Skin of body (tissue), 2 donors: ENCODE results near the gene SART1. TPM values are rescaled to one million over a fixed set of nuclear protein-coding genes. Genes with fewer than 3 reads are reported as not detected.
"Not testable (repeated sequence)": the region's sequence is repeated elsewhere in the genome, so short reads cannot be mapped to it uniquely, and the experiment has no call there.

Source experiments
- DNase-seq: peaks from one replicate; lab custom pipeline; 2025; lab: John Stamatoyannopoulos, UW
- total RNA-seq: library from RNA; depleted of rRNA; stranded (reverse); fragments of >200 nt; gene quantifications from one replicate; pipeline ENCODE4 v1.2.3, GENCODE V29; 2014

Gene SART1
- total RNA-seq, 1 donor from 2014 or later: 38.0 TPM

DNA sequence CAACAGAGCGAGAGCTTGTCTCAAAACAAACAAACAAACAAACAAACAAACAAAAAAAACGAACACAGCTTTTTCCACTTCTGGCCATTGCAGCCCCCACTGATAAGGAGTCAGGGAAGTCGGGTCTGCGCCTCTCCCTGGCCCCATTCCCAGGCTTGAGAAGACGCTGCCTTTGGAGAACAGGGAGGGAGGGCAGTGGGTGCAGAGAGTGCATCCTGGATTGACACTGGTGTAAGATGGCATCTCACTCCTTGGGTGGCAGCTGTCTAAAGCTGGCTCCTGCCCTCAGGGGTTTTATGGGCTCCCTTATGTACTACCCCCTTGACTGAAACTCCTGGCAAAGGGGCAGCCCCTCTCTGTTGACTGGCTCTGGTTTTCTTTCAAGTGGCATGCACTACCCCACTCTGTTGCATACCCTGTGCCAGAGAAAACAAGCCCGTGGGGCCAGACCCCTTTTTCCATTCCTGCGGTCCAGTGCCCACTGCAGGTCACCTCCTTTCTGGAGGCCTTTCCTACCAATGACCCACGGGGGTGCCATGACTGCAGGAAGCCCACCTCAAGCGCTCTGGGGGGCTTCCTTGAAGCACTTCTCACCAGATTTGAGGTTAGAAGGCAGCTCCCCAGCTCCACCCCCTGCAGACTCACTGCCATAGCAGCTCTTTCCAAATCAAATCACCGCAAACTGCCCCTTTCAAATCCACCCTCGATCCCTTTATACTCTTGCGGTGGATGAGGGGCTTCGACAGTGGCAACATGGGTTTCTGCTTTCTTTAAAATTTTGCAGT, 29.6 kb upstream of the SART1 start:
- DNase-seq: no peak

DNA sequence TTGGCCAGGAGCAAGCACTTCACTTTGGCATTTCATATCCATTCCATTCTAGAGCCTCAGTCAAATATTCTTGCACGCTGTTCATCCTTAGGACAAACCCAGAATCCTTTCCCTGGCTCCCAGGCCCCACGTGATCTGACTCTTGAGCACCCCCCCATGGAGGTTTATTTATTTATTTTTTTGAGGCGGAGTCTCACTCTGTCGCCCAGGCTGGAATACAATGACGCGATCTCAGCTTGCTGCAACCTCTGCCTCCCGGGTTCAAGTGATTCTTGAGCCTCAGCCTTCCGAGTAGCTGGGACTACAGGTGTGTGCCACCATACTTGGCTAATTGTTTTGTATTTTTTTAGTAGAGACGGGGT, 29.0 kb upstream of the SART1 start:
- no peak for DNase-seq

DNA sequence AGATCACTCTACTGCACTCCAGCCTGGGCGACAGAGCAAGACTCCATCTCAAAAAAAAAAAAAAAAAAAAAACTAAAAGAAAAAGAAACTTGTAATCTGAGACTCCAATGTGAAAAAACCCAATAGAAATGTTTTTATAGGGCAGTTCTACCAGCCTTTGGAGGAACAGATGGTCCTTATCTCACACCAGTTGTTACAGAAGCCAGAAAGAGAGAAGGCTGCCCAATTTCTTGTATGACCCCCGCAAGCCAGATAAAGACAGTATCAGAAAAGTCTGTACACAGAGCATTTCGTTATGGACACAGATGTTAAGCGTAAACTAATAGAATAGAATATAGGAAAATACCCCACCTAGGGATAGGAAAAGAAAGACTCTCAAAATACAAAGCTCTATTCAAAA, 27.5 kb upstream of the SART1 start:
- DNase-seq: no peak

DNA sequence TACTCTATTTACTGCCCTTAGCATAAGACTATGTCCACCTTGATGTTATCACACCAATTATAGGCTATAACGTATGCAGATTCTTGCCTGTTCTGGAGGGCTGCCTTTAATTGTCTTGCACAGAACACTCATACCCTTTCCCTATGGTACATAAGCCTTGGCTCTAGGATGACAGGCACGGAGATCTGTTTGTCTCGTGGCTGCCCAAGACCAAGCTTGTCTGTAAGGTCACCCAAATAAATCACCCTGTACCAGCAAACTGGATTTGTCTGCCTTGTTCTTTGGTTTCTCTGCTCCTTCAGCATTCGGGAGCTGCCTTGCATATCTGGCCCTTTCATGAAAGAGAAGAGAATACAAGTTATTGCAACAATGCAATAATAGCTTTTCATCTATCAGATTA, 23.8 kb upstream of the SART1 start:
- DNase-seq: no peak

DNA sequence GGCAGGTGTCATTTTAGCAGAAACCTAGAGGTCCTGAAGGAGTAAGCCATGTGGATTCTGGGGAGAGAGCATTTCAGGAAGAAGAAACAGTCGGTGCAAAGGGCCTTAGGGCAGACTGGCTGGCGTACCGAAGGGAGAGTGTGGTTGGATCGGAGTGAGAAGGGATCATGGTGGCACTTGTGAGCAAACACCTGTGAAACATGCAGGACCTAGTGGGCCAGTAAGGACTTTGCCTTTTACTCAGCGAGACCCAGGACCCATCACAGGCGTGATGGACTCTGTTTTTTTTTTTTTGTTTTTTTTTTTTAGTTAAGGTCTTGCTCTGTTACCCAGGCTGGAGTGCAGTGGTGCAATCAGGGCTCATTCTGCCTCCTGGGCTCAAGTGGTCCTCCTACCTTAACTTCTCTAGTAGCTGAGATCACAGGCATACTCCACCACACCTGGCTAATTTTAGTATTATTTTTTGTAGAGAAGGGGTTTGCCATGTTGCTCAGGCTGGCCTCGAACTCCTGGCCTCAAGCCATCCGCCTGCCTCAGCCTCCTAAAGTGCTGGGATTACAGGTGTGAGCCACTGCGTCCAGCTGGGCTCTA, 19.7 kb upstream of the SART1 start:
- no peak for DNase-seq

DNA sequence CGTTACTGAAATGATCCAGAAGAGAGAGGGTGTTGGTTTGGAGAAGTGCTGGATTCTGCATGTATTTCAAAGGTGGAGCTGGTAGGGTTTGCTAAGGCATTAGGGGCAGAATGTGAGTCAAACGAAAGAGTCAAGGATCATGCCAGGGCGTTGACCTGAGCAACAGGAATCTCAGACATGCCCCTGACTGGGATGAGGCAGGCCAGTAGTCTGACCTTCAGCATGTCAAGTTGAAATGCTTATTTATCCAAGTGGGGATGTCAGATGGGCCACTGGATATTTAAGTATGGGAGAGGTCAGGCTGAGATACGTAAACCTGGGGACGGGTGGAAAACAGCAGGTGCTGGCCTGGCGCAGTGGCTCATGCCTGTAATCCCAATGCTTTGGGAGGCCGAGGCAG, 19.0 kb upstream of the SART1 start:
- DNase-seq: no peak

DNA sequence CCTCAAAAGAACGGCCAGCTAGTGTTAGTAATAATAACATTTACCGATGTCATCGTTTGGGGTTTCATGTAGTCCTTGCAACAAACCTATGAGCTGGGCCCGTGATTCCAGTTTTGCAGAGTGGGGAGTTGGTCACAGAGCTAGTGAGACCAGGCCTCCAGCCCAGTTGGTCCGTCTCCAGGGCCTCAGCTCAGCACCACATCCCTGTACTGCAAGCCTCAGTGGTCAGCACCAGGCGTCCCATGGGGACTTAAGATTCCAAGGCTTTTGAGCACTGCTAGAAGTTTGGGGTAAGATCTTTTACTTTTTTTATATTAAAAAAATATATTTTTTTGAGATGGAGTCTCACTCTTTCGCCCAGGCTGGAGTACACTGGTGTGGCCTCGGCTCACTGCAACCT, 17.3 kb upstream of the SART1 start:
- no peak for DNase-seq

DNA sequence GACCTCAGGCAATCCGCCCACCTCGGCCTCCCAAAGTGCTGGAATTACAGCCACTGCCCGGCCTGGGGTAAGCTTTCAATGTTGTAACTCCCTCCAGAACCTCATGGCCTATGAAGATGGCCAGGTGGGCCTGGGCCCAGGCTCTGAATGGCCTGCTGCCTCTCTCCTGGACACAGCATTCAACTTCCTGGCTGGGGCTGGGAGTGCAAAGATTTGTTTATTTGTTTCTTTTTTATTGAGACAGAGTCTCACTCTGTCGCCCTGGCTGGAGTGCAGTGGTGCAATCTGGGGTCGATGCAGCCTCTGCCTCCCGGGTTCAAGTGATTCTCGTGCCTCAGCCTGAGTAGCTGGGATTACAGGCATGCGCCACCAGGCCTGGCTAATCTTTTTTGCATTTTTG, 16.8 kb upstream of the SART1 start:
- DNase-seq: no peak

DNA sequence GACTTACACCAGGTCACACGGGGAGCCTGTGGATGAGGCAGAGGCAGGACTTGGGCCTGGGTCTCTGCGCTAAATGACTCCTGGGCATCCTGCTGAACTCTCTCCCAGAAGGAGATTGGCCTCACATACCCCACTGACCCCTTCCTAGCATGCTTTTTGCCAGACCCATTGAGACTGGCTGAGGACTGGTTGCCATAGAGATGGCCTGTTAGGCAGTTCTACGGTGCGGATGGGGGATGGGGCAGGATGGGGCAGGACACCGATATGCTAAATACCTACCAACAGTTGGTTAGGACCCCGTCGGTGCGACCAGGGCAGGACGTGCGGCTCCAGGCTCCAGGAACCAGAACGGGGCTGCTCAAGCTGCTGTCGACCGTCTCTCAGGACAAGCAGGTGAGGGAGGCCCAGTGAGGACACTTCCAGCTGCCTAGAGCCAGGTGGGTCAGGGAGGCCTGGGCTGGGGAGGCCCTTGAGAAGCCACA, 16.1 kb upstream of the SART1 start, which contains the start of gene TSGA10IP:
TSS of gene TSGA10IP (plus strand) at position 51 of the 482 bp plus-strand sequence. CDS start at position 247, 196 bp downstream.
- no peak for DNase-seq

DNA sequence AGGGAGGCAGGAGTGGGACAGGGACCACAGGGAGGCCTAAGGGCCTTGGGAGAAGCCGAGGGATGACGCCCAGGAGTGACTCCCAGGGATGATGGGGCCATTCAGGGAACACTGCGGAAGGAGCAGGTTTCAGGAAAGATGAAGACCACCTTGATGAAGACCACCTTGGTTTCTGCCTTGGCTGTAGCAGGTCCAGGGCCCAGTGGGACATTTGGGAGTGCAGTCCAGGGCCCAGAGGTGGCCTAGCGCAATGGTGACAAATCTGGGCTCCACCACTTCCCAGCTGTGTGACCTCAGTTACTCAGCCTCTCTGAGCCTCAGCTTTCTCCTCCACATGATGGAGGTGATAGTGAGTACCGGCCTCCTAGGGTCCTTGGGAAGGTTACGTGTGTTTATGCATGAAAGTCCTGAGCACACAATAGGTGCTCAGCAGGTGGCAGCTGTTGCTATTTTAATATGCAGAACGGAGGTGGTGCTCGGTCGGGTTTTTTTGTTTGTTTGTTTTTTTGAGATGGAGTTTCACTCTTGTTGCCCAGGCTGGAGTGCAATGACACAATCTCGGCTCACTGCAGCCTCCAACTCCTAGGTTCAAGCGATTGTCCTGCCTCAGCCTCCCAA, 15.5 kb upstream of the SART1 start:
- no peak for DNase-seq

DNA sequence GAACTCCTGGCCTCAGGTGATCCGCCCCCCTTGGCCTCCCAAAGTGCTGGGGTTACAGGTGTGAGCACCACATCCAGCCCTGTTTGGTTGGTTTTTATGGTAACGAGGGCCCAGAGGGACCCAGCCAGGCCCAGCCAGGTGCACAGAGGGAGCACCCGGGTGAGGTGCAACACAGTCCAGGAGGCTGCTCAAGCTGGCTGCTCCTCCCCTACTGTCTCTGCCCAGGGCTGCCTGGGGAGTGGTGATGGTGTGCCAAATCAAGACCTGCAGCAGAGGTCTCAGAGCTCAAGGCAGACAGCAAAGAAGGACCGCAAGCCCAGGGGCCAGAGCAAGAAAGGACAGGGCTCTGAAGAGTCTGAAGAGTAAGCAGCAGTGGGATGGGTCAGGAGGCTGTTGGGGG, 14.9 kb upstream of the SART1 start:
- no peak for DNase-seq

DNA sequence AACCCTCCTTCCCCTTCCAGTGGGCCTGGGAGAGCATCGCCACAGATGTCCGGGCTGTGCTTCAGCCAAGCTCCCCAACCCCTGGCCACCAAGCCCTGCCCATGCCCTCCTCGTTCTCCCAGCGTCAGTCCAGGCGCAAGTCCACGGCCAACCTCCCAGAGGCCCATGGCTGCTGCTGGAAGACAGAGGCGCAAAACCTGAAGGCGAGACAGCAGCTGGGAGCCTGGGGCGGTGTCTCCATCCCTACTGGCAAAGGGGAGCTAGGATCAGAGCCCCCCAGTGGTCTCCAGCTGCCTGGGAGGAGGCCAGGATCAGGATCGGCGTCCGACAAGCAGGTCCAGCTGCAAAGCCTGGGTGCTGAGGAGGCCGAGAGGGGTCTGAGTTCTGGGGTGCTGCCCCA, 14.4 kb upstream of the SART1 start:
- DNase-seq: no peak

DNA sequence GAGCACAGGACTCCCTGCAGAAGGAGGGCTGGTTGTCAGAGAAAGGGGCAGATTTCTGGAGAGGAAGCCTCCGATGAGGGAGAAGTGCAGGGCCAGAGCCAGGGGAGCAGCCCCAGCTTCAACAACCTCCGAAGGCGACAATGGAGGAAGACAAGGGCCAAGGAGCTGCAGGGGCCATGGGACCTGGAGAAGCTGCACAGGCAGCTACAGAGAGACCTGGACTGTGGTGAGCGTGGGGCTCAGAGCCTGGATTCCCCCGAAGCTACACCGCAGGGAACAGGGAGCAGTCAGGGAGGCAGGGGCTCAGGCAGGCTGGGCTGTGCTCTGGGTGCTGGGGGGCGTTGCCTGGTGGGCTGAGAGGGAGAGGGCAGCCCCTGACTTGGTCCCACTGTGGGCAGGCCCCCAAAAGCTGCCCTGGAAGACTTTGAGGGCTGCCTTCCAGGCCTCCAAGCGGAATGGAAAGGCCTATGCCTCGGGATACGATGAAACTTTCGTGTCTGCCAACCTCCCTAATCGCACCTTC, 13.9 kb upstream of the SART1 start:
- no peak for DNase-seq

DNA sequence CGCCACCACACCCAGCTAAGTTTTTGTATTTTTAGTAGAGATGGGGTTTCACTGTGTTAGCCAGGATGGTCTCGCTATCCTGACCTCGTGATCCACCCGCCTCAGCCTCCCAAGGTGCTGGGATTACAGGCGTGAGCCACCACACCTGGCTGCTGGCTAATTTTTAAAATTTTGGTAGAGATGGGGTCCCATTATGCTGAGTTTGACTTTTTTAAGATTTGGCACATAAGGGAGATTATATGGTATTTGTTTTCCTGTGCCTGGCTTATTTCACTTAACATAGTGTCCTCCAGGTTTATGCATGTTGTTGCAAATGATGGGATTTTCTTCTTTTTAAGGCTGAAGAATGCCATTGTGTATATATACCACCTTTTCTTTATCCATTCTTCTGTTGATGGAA, 10.8 kb upstream of the SART1 start:
- not testable (repeated sequence) for DNase-seq

DNA sequence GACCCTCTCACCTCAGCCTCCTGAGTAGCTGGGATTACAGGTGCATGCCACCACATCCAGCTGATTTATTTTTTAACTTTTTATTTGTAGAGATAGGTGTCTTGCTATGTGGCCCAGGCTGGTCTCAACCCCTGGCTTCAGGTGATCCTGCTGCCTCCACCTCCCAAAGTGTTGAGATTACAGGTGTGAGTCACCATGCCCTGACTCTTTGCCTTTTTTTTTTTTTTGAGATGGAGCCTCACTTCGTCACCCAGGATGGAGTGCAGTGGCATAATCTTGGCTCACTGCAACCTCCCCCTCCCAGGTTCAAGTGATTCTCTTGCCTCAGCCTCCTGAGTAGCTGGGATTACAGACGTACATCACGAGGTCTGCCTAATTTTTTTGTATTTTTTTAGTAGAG, 9.9 kb upstream of the SART1 start:
- not testable (repeated sequence) for DNase-seq

DNA sequence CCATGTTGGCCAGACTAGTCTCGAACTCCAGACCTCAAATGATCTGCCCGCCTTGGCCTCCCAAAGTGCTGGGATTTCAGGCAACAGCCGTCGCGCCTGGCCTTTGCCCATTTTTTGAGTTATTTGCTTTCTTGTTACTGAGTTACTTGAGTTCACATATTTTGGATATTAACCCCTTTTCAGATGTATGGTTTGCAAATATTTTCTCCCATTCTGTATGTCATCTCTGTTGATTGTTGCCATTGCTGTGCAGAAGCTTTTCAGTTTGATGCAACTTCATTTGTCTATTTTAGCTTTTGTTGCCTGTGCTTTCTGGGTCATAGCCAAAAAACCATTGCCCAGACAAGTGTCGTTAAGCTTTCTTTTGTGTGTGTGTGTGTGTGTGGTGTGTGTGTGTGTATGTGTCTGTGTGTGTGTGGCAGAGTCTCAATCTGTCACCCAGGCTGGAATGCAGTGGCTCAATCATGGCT, 9.4 kb upstream of the SART1 start:
- DNase-seq: no peak

DNA sequence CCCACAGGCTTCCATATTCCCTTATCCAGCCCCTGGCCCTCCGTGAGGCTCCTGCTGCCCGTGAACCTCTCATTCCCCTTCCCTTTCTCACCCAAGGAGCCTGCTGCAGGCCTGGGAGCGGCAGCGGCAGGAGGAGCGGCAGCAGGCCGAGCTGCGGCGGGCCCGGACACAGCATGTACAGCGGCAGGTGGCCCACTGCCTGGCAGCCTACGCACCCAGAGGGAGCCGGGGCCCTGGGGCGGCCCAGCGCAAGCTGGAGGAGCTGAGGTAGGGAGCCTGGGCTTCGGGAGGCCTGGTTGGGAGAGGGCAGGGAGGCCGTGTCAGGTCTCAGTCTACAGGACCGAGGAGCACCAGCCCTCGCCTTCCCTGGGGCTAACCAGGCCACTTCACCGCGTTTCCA, 8.1 kb upstream of the SART1 start:
- no peak for DNase-seq

DNA sequence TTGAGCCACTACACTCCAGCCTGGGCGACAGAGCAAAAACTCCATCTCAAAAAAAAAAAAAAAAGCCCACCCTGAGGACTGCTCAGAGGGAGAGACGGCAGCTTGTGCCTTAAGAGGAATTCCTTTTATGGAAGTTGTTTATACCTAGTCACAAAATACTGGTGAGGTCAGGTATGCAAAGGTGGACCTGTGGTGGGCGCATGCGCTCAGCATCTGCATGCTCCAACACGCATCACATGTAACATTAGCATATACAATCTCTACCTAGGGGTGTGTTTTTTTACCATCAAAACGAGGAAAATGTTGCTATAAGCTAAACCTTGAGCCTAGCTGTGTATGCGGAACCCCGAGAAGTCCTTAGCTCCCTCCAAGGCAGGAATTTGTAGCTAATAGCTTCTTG, 6.8 kb upstream of the SART1 start:
- no peak for DNase-seq

DNA sequence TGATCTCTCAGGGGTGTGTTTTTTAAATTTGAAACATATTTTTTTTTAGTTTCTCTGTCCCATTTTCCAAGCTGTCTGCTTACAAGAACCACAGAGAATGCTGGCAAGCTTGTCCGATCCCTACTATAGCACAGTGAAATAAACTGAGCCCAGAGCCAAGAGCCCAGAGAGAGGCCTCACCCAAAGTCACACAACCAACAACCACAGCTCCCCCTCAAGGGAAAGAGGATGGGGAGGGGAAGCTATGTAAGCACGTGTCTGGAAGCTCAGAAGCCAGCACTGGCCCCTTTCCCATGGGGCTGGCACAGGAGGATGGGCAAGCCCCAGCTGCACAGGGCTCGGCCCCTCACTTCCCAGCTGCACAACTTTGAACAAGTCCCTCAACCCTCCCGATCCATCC, 3.2 kb upstream of the SART1 start:
- no peak for DNase-seq

DNA sequence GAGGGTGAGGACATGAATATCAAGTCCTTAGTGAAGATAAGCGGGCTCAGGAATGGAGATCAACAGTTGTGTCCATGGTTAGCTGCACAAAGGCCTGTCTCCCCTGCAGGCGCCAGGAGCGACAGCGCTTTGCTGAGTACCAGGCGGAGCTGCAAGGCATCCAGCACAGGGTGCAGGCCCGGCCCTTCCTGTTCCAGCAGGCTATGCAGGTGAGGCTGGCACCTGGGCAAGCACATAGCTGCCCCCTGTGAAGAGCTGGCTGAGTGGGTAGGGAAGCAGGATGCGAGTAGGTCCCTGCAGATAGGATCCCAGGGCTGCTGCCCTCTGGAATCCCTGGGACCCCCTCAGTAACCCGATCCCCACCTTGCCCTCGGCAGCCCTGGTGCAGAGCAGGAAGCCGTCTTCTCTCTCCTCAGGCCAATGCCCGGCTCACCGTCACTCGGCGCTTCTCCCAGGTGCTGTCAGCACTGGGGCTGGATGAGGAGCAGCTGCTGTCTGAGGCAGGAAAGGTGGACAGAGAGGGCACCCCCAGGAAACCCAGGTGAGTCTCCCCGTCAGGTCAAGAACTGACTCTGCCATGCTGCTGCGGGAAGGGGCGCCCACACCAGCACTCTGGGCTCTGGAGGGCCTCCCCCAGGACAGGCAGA, 2.6 kb upstream of the SART1 start:
- no peak for DNase-seq

DNA sequence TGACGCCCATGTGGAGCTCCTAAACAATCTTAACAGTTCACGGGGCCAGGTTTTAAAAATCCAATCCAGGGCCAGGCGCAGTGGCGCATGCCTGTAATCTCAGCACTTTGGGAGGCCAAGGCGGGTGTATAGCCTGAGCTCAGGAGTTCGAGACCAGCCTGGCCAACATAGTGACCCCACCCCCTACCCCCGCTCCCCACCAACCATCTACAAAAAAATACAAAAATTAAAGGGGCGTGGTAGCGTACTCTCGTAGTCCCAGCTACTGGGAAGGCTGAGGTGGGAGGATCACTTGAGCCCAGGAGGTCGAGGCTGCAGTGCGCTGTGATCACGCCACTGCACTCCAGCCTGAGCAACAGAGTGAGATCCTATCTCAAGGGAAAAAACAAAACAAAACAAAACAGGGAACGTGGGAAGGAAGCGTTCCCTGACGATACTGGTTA, 689 bp upstream of the SART1 start:
- DNase-seq: no peak

DNA sequence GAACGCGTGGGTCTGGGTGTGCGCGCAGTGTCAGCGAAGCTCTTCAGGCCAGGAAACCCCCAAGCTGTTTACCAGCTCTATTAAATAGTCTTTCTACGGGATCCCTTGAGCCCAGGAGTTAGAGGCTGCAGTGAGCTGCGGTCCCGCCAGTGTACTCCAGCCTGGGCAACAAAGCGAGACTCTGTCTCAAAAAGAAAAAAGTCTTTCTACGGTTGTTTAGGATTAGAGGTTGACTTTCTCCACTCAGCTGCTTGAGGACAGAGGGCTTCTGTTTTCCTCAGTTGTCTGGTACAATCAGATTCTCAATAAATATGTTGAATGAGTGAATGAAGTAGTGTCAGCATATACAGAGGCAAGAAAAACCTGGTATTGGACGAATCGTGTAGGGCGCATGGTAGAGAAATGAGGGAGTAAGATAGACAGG, 619 bp downstream of the SART1 start:
- DNase-seq: no peak
